Ascending aorta (tissue), 2 donors: ENCODE results near the gene ZNF728. TPM values are rescaled to one million over a fixed set of nuclear protein-coding genes. Genes with fewer than 3 reads are reported as not detected.

ENCODE experiments used
- DNase-seq, 2 donors: peaks; one replicate each; pipeline ENCODE4 v3.0.0-alpha.2; 2019; ENCODE audit warnings: low spot score in 2 of 2
- H3K27ac ChIP-seq, 2 donors: fragments of 200-600 bp; sonication (generic); one replicate each; pipeline ENCODE4 v1.5.1; 2016 to 2017; ENCODE audit warnings: mild to moderate bottlenecking in 1 of 2
- H3K27me3 ChIP-seq: fragments of 200-600 bp; sonication (generic); one replicate; pipeline ENCODE4 v1.5.1; 2017
- H3K36me3 ChIP-seq, 2 donors: fragments of 200-600 bp; sonication (generic); one replicate each; pipeline ENCODE4 v1.5.1; 2016
- H3K4me1 ChIP-seq, 2 donors: fragments of 200-600 bp; sonication (generic); one replicate each; pipeline ENCODE4 v1.5.1; 2016 to 2017; ENCODE audit warnings: mild to moderate bottlenecking in 1 of 2
- H3K4me3 ChIP-seq, 2 donors: fragments of 200-600 bp; sonication (generic); one replicate each; pipeline ENCODE4 v1.5.1; 2016 to 2017; ENCODE audit warnings: mild to moderate bottlenecking in 1 of 2
- H3K9me3 ChIP-seq, 2 donors: fragments of 200-600 bp; sonication (generic); one replicate each; pipeline ENCODE4 v1.5.1; 2016
- intact Hi-C: fragments of 100-400 bp; cut with DNase I; formaldehyde crosslinking; loops from one replicate; pipeline ENCODE4 v1.15.1; 2023
- total RNA-seq: library from RNA; depleted of rRNA; stranded (reverse); fragments of >200 nt; gene quantifications from one replicate; pipeline ENCODE4 v1.1.0, GENCODE V29; 2016
- TF ChIP-seq, protein P1 (sequence below), 3 experiments: fragments of 200-600 bp in 2 of 3; fragments of 450-650 bp in 1 of 3; sonication (generic) in 2 of 3; IDR thresholded peaks; one replicate each; pipeline ENCODE4 v1.5.1; 2016 to 2019; ENCODE audit warnings: antibody characterized with exemption in 3 of 3, mild to moderate bottlenecking in 1 of 3, moderate library complexity in 1 of 3

The ZNF728 gene
- 7.0 TPM for total RNA-seq

DNA sequence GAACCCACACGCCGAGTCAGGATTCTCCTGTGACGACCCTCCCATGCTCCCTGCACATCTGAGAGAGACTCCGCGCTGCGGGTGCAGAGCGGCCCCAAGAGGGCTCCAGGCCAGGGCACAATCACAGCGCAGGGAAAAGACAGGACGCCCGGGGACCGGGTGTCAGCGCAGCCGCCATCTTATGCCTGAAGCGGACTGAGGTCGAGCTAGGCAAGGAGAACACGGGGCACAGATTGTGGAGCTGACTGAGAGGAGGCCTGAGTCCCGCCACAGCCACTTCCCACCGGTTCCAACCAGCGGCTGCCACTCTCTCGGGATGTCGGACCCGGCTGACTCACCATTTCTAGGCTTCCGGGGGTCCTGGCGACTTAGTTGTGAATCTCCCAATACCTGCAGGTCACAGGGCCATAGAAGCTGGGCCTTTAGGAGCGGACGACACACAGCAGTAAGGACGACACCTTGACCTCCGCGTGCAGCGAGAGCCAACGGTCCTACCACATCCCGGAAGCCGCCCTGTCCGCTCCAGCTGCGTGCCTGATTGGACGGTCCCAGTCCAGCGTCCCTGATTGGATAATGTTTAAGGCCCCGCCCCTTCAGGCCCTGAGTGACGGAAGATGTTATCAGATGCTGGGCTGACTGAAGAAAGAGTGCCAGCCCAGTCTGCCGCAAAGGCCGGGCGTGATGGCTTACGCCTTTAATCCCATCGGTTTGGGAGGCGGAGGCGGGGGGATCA is at the start of gene ZNF728:
Gene ZNF728 (minus strand): TSS at position 487 of the 733 bp plus-strand sequence. CDS start 146 bp downstream, at position 341.
- DNase-seq = peak; percentile 20 to 84
- Histone ChIP-seq H3K27ac (peak within 1 kb of the TSS in 1 of 2 donors; percentile 62), H3K4me1 (no peaks in the 10 kb centered on the region), H3K4me3 (peak within 1 kb of the TSS; percentile 44 to 66), H3K27me3 (no peaks in the 10 kb centered on the region), H3K9me3 (peaks cover 3 to 22% of the 10 kb centered on the region in 2 donors), H3K36me3 (no peaks in the 10 kb centered on the region)
- TF ChIP-seq, protein P1, sequence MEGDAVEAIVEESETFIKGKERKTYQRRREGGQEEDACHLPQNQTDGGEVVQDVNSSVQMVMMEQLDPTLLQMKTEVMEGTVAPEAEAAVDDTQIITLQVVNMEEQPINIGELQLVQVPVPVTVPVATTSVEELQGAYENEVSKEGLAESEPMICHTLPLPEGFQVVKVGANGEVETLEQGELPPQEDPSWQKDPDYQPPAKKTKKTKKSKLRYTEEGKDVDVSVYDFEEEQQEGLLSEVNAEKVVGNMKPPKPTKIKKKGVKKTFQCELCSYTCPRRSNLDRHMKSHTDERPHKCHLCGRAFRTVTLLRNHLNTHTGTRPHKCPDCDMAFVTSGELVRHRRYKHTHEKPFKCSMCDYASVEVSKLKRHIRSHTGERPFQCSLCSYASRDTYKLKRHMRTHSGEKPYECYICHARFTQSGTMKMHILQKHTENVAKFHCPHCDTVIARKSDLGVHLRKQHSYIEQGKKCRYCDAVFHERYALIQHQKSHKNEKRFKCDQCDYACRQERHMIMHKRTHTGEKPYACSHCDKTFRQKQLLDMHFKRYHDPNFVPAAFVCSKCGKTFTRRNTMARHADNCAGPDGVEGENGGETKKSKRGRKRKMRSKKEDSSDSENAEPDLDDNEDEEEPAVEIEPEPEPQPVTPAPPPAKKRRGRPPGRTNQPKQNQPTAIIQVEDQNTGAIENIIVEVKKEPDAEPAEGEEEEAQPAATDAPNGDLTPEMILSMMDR (IDR thresholded peaks at IDR 0.05) = no peak
- intact Hi-C loops = no loop called here

DNA sequence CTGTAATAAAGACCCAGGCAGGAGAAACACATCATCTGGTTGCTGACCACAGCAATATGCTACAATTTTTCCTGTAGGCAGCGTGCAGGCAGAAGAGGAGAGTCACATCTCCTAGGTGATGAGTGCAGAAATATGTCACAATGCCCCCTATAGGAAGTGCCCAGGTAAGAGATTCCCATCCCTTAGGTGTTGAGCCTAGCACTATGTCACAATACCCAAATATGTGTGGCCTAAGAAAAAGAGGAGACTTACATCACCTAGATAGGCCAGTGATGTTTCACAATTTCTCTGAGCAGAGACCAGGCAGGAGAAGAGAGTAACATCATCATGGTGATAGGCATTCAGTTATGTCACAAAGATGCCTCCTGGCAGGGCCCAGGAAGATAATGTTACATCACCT is 49.4 kb upstream of the ZNF728 start:
- Histone ChIP-seq H3K4me3 (no peak overlapping the region), H3K4me1 (no peaks in the 10 kb centered on the region), H3K9me3 (no peaks in the 10 kb centered on the region), H3K36me3 (no peaks in the 10 kb centered on the region), H3K27ac (no peak overlapping the region), H3K27me3 (no peaks in the 10 kb centered on the region)
- TF ChIP-seq, protein P1 (IDR thresholded peaks at IDR 0.05) = no peak
- no peak for DNase-seq
- intact Hi-C loops = no loop called here

DNA sequence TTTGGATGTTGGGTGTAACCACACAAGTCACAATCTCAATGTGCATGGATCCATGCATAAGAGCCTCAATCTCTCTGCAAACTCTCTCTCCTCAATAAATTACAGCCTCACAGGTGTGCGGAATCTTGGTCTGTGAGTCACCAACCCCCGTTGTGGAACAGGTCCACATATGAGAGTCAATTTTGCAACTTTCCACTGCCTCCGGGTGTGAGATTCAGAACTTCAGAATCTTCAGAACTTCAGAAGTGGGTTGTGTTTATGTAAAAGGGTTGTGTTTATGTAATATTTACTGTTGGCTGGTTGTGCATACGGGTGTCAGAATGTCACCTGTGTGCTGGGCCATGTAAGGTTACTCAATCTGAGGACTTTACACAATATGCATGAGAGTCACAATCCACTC is 46.3 kb upstream of the ZNF728 start:
- intact Hi-C loops = no loop called here
- no peaks in the 10 kb centered on the region for H3K9me3 ChIP-seq
- no peaks in the 10 kb centered on the region for H3K36me3 ChIP-seq
- H3K27me3 ChIP-seq = no peaks in the 10 kb centered on the region
- DNase-seq = no peak
- TF ChIP-seq, protein P1 (IDR thresholded peaks at IDR 0.05) = no peak
- no peak overlapping the region for H3K4me3 ChIP-seq
- H3K4me1 ChIP-seq = no peaks in the 10 kb centered on the region
- H3K27ac ChIP-seq = no peak overlapping the region

DNA sequence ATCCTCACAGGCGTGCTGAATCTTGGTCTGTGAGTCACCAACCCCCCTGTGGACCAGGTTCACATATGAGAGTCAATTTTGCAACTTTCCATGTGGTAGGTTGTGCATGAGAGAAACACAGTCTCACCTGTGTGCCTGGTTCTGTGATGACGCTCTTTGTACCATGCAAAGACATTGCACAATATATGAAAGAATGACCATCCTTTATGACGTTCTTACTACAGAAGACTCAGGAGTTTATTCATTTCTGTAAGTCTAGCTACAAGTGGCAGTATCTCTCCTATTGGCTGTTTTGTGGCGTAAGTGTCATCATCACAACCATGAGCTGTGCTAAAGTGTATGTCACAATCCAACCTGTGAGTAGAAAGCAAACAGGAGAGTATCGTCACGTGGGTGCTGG is 43.8 kb upstream of the ZNF728 start:
- no peaks in the 10 kb centered on the region for H3K36me3 ChIP-seq
- DNase-seq = no peak
- H3K27ac ChIP-seq = no peak overlapping the region
- H3K4me1 ChIP-seq = no peaks in the 10 kb centered on the region
- H3K4me3 ChIP-seq = no peak overlapping the region
- H3K27me3 ChIP-seq = no peaks in the 10 kb centered on the region
- TF ChIP-seq, protein P1 (IDR thresholded peaks at IDR 0.05) = no peak
- H3K9me3 ChIP-seq = no peaks in the 10 kb centered on the region
- intact Hi-C loops = no loop called here

DNA sequence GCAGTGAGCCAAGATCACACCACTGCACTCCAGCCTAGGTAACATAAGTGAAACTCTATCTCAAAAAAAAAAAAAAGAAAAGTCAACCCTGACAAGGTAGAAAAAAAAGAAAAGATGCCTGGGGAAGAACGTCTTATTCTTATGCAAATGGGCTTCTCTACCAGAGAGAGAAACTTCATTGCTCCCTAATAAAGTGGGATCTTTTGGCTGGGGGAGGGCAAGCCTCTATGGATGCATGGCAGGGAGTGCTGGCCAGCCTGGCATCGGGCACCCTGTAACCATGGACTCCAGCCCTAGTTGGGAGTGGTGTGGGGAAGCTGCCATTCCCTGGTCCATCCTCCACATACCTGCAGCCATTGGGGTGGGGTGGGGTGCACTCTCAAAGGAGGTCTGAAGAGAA is 30.7 kb upstream of the ZNF728 start:
- Histone ChIP-seq H3K9me3 (no peaks in the 10 kb centered on the region), H3K27me3 (no peaks in the 10 kb centered on the region), H3K36me3 (no peaks in the 10 kb centered on the region), H3K27ac (no peak overlapping the region), H3K4me1 (no peaks in the 10 kb centered on the region), H3K4me3 (no peak overlapping the region)
- intact Hi-C loops = no loop called here
- DNase-seq = no peak
- TF ChIP-seq, protein P1 (IDR thresholded peaks at IDR 0.05) = no peak
